HepG2 (cell line): ENCODE measurements around the gene PNPLA2. TPM values are rescaled to one million over a fixed set of nuclear protein-coding genes. Genes with fewer than 3 reads are reported as not detected.
A peak's percentile ranks its signal among the peaks of the same experiment; 100 is the strongest.

Source experiments
- AGO2 ChIP-seq: fragments of 200-400 bp; formaldehyde crosslinking; optimal IDR thresholded peaks from 2 replicates; pipeline ENCODE3; 2017; ENCODE audit warnings: mild to moderate bottlenecking, low read depth, low read length, moderate library complexity
- BHLHE40 ChIP-seq: IDR thresholded peaks from 2 replicates; pipeline ENCODE4 v1.6.1; 2011; ENCODE audit warnings: low read length, improper control_type of control experiment
- CEBPB ChIP-seq: IDR thresholded peaks from 2 replicates; pipeline ENCODE4 v1.6.1; 2011; ENCODE audit warnings: low read depth, low read length, improper control_type of control experiment, borderline replicate concordance
- ESRRA ChIP-seq: sonication (generic); formaldehyde crosslinking; IDR thresholded peaks from 2 replicates; pipeline ENCODE4 v1.5.1; 2020; ENCODE audit warnings: mild to moderate bottlenecking, low read depth, missing genetic modification reagents
- KLF13 ChIP-seq: sonication (generic); formaldehyde crosslinking; IDR thresholded peaks from 2 replicates; pipeline ENCODE4 v1.4.0; 2020; ENCODE audit warnings: mild to moderate bottlenecking, missing genetic modification reagents
- PCBP1 ChIP-seq: fragments of 200-400 bp; formaldehyde crosslinking; IDR thresholded peaks from 2 replicates; pipeline ENCODE4 v1.6.1; 2017; ENCODE audit warnings: mild to moderate bottlenecking, low read depth, low read length, borderline replicate concordance
- RXRB ChIP-seq: IDR thresholded peaks from 2 replicates; pipeline ENCODE4 v1.6.1; 2016; ENCODE audit warnings: borderline replicate concordance, missing genetic modification reagents, missing compliant biosample characterization
- SP4 ChIP-seq: sonication (generic); formaldehyde crosslinking; IDR thresholded peaks from 2 replicates; pipeline ENCODE4 v1.8.1; 2023; ENCODE audit warnings: mild to moderate bottlenecking, missing genetic modification reagents
- SRY ChIP-seq: sonication (generic); formaldehyde crosslinking; IDR thresholded peaks from 2 replicates; pipeline ENCODE4 v1.8.0; 2022; ENCODE audit warnings: mild to moderate bottlenecking, missing genetic modification reagents
- XBP1 ChIP-seq: sonication (generic); formaldehyde crosslinking; IDR thresholded peaks from 2 replicates; pipeline ENCODE4 v1.5.0; 2020; ENCODE audit warnings: missing genetic modification reagents
- ZFX ChIP-seq: sonication (generic); formaldehyde crosslinking; IDR thresholded peaks from 2 replicates; pipeline ENCODE4 v1.4.0; 2020; ENCODE audit warnings: mild to moderate bottlenecking, low read depth, missing genetic modification reagents, moderate library complexity
- ZNF550 ChIP-seq: sonication (generic); formaldehyde crosslinking; IDR thresholded peaks from 2 replicates; pipeline ENCODE4 v1.4.0; 2020; ENCODE audit warnings: mild to moderate bottlenecking, missing genetic modification reagents, borderline replicate concordance
- ZNF552 ChIP-seq: sonication (generic); formaldehyde crosslinking; IDR thresholded peaks from 2 replicates; pipeline ENCODE4 v1.9.0; 2022; ENCODE audit warnings: missing genetic modification reagents, mild to moderate bottlenecking, borderline replicate concordance
- ZSCAN25 ChIP-seq: sonication (generic); formaldehyde crosslinking; IDR thresholded peaks from 2 replicates; pipeline ENCODE4 v1.8.0; 2022; ENCODE audit warnings: mild to moderate bottlenecking, missing genetic modification reagents
- polyA plus RNA-seq, 8 experiments: library from polyadenylated mRNA; depleted of rRNA in 3 of 8; stranded (reverse) in 7 of 8; unstranded in 1 of 8; fragments of >200 nt; fragmentation: Illumina TruSeq in 4 of 8; extraction: Trizol in 4 of 8; gene quantifications; 2 replicates each; pipeline versions ENCODE4 v1.2.1 to v1.2.3, GENCODE V29; 2011 to 2016; ENCODE audit warnings: low read depth in 4 of 8, missing spikeins in 1 of 8, mixed read lengths in 1 of 8; ENCODE audit not compliant: insufficient read depth in 1 of 8
- total RNA-seq, 5 experiments: library from RNA; depleted of rRNA; stranded (reverse); fragments of >200 nt; fragmentation: Illumina TruSeq; extraction: Trizol; gene quantifications; 2 replicates each; pipeline ENCODE4 v1.2.3, GENCODE V29; 2016; ENCODE audit warnings: low read depth in 1 of 5
- TF ChIP-seq, protein P1 (sequence below): sonication (generic); formaldehyde crosslinking; IDR thresholded peaks from 2 replicates; pipeline ENCODE4 v1.4.0; 2020; ENCODE audit warnings: missing genetic modification reagents
- TF ChIP-seq, protein P2 (sequence below): sonication (generic); formaldehyde crosslinking; IDR thresholded peaks from 2 replicates; pipeline ENCODE4 v1.4.0; 2020; ENCODE audit warnings: missing genetic modification reagents
- TF ChIP-seq, protein P3 (sequence below): sonication (generic); formaldehyde crosslinking; IDR thresholded peaks from 2 replicates; pipeline ENCODE4 v1.9.0; 2021; ENCODE audit warnings: missing genetic modification reagents, mild to moderate bottlenecking, borderline replicate concordance
- TF ChIP-seq, protein P4 (sequence below): IDR thresholded peaks from 2 replicates; pipeline ENCODE4 v1.6.1; 2016; ENCODE audit warnings: missing biosample characterization, missing genetic modification reagents, low read depth
- TF ChIP-seq, protein P5 (sequence below): sonication (generic); formaldehyde crosslinking; IDR thresholded peaks from 2 replicates; pipeline ENCODE4 v1.4.0; 2020; ENCODE audit warnings: mild to moderate bottlenecking, missing genetic modification reagents

Gene PNPLA2
- total and polyA plus RNA-seq, 2 of the 13 experiments (the other 11 are each of a cell fraction or from before 2014, with no cell fraction given) = 10.5 to 43.2 TPM

DNA sequence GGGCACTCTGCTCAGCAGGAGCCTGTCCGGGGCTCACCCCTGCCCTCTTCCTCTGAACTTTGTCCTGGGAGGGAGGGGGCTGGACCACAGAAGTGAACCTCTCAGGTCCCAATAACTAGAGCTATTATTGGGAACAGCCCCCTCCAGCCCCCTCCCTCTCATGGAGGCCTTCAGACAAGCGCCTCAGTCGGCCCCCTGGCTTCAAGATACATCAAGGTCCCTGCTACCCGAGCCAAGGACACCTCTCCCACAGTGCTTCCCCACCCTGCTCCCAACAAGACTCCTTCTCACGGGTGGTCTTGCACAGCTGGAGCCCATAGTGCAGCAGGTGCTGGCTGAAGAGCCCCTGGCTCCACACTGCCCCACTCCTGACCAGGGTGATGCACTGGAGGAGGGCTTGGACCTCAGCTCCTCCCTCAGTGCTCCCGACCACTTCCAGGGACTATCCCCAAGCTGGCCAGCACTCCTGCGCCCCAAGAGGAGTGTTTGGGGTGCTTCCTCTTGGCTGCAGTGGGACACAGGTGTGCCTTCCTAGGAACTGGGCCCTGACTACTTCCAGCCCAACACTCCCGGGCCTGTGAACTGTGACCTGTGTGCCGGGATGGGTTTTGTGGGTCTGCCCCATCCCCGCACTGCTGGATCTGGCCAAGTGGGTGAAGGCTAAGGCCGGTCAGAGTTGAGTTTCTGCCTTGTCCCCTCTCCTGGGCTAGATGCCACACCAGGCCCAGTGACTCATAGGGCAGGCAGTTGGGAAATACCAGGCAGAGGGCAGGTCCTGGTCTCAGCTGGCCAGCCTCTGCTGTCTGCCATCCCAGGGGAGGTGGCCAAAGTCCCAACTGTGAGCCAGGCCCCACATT is 2.2 kb downstream of the PNPLA2 start (continued):
- TF ChIP-seq, protein P1, sequence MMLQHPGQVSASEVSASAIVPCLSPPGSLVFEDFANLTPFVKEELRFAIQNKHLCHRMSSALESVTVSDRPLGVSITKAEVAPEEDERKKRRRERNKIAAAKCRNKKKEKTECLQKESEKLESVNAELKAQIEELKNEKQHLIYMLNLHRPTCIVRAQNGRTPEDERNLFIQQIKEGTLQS = no peak
- TF ChIP-seq, protein P2, sequence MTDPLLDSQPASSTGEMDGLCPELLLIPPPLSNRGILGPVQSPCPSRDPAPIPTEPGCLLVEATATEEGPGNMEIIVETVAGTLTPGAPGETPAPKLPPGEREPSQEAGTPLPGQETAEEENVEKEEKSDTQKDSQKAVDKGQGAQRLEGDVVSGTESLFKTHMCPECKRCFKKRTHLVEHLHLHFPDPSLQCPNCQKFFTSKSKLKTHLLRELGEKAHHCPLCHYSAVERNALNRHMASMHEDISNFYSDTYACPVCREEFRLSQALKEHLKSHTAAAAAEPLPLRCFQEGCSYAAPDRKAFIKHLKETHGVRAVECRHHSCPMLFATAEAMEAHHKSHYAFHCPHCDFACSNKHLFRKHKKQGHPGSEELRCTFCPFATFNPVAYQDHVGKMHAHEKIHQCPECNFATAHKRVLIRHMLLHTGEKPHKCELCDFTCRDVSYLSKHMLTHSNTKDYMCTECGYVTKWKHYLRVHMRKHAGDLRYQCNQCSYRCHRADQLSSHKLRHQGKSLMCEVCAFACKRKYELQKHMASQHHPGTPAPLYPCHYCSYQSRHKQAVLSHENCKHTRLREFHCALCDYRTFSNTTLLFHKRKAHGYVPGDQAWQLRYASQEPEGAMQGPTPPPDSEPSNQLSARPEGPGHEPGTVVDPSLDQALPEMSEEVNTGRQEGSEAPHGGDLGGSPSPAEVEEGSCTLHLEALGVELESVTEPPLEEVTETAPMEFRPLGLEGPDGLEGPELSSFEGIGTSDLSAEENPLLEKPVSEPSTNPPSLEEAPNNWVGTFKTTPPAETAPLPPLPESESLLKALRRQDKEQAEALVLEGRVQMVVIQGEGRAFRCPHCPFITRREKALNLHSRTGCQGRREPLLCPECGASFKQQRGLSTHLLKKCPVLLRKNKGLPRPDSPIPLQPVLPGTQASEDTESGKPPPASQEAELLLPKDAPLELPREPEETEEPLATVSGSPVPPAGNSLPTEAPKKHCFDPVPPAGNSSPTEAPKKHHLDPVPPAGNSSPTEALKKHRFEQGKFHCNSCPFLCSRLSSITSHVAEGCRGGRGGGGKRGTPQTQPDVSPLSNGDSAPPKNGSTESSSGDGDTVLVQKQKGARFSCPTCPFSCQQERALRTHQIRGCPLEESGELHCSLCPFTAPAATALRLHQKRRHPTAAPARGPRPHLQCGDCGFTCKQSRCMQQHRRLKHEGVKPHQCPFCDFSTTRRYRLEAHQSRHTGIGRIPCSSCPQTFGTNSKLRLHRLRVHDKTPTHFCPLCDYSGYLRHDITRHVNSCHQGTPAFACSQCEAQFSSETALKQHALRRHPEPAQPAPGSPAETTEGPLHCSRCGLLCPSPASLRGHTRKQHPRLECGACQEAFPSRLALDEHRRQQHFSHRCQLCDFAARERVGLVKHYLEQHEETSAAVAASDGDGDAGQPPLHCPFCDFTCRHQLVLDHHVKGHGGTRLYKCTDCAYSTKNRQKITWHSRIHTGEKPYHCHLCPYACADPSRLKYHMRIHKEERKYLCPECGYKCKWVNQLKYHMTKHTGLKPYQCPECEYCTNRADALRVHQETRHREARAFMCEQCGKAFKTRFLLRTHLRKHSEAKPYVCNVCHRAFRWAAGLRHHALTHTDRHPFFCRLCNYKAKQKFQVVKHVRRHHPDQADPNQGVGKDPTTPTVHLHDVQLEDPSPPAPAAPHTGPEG (CRISPR knock-in tag) = no peak
- TF ChIP-seq KLF13 (CRISPR knock-in tag) = no peak
- TF ChIP-seq, protein P3, sequence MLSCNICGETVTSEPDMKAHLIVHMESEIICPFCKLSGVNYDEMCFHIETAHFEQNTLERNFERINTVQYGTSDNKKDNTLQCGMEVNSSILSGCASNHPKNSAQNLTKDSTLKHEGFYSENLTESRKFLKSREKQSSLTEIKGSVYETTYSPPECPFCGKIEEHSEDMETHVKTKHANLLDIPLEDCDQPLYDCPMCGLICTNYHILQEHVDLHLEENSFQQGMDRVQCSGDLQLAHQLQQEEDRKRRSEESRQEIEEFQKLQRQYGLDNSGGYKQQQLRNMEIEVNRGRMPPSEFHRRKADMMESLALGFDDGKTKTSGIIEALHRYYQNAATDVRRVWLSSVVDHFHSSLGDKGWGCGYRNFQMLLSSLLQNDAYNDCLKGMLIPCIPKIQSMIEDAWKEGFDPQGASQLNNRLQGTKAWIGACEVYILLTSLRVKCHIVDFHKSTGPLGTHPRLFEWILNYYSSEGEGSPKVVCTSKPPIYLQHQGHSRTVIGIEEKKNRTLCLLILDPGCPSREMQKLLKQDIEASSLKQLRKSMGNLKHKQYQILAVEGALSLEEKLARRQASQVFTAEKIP (CRISPR knock-in tag) = no peak
- TF ChIP-seq BHLHE40 = no peak
- no peak for TF ChIP-seq ZNF550
- TF ChIP-seq ZSCAN25 = no peak
- TF ChIP-seq CEBPB = peak; percentile 94
- TF ChIP-seq, protein P4, sequence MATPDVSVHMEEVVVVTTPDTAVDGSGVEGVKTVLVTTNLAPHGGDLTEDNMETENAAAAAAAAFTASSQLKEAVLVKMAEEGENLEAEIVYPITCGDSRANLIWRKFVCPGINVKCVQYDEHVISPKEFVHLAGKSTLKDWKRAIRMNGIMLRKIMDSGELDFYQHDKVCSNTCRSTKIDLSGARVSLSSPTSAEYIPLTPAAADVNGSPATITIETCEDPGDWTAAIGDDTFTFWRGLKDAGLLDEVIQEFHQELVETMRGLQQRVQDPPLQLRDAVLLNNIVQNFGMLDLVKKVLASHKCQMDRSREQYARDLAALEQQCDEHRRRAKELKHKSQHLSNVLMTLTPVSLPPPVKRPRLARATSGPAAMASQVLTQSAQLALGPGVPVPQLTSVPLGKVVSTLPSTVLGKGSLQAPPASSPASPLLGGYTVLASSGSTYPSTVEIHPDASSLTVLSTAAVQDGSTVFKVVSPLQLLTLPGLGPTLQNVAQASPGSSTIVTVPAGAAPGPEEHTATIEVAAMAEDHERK = no peak
- TF ChIP-seq SRY (CRISPR knock-in tag) = no peak
- no peak for TF ChIP-seq ZNF552 (CRISPR knock-in tag)
- TF ChIP-seq XBP1 = no peak
- TF ChIP-seq AGO2 = peak; percentile 75
- no peak for TF ChIP-seq ESRRA
- TF ChIP-seq RXRB (CRISPR knock-in tag) = 0 out of 2 replicates have a peak, but pooled peaks have one; percentile 18
- TF ChIP-seq, protein P5, sequence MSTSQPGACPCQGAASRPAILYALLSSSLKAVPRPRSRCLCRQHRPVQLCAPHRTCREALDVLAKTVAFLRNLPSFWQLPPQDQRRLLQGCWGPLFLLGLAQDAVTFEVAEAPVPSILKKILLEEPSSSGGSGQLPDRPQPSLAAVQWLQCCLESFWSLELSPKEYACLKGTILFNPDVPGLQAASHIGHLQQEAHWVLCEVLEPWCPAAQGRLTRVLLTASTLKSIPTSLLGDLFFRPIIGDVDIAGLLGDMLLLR (CRISPR knock-in tag) = 0 out of 2 replicates have a peak, but pooled peaks have one; percentile 2
- TF ChIP-seq ZFX (CRISPR knock-in tag) = peak; percentile 34; the same call in 1 of the 2 replicates
- TF ChIP-seq PCBP1 = 0 out of 2 replicates have a peak, but pooled peaks have one; percentile 3
- no peak for TF ChIP-seq SP4 (CRISPR knock-in tag)
